ENCODE results near the gene IRF8. TPM values are rescaled to one million over a fixed set of nuclear protein-coding genes. Genes with fewer than 3 reads are reported as not detected.
A peak's percentile ranks its signal among the peaks of the same experiment; 100 is the strongest.

IRF8 gene
- total and polyA plus RNA-seq, 2 of the 13 experiments (the other 11 are each of a cell fraction or from before 2014, with no cell fraction given): not detected

DNA sequence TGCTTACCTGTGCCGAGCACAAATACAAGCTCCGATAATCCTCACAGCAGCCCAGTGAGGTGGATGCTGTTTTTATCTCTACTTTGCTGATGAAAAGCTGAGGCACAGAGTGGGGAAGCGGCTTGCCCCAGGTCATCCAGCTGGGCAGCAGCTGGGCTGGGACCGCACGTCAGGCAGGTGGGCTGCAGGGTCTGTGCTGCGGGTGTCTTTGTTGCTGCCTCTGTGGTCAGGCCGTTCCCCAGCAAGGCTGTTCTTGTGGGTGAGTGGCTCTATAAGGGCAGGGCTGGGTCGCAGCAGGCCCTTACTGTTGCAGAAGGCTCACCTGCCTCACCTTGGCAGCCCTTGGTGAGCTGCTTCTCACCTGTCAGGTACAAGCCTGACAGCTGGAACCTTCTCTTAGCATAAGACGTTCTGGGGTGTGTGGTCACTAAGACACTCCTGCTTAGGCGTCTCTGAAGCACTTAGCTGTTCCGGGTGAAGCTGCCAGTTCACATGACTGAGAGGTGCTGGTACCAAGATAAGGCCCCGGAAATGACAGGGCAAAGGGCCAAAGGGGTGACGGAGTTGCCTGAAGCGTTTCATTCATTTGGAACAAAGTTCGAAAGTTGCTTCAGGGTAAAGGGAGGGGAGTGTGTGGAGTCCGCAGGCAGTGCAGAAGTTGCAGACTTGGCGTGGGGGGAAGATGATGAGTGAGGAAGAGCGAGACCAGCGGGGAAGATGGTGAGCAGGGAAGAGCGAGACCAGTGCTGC is 17.4 kb downstream of the IRF8 start (continued):
- TF ChIP-seq SNAPC4 (CRISPR knock-in tag; IDR thresholded peaks at IDR 0.05) (no peak), GFI1 (CRISPR knock-in tag; IDR thresholded peaks at IDR 0.05; ENCODE audit: borderline replicate concordance) (no peak), FOXA1 (IDR thresholded peaks at IDR 0.05) (no peak), FOXA1 (CRISPR knock-in tag; IDR thresholded peaks at IDR 0.05) (no peak), HHEX (CRISPR knock-in tag; IDR thresholded peaks at IDR 0.05) (0 out of 2 replicates have a peak, but pooled peaks have one; percentile 31), IRF9 (CRISPR knock-in tag; IDR thresholded peaks at IDR 0.05; ENCODE audit: borderline replicate concordance) (no peak), ZSCAN29 (CRISPR knock-in tag; conservative IDR thresholded peaks at IDR 0.05) (no peak), ZNF567 (CRISPR knock-in tag; IDR thresholded peaks at IDR 0.05; ENCODE audit: borderline replicate concordance) (no peak), ZNF138 (CRISPR knock-in tag; IDR thresholded peaks at IDR 0.05; ENCODE audit: low read depth) (no peak), PPARG (CRISPR knock-in tag; conservative IDR thresholded peaks at IDR 0.05) (peak; percentile 63; the same call in 1 of the 2 replicates), ZIK1 (CRISPR knock-in tag; IDR thresholded peaks at IDR 0.05; ENCODE audit: borderline replicate concordance, low read depth) (no peak), MAFG (CRISPR knock-in tag; IDR thresholded peaks at IDR 0.05) (no peak), ZNF34 (CRISPR knock-in tag; IDR thresholded peaks at IDR 0.05; ENCODE audit: borderline replicate concordance) (no peak)
- TF ChIP-seq, protein P1, sequence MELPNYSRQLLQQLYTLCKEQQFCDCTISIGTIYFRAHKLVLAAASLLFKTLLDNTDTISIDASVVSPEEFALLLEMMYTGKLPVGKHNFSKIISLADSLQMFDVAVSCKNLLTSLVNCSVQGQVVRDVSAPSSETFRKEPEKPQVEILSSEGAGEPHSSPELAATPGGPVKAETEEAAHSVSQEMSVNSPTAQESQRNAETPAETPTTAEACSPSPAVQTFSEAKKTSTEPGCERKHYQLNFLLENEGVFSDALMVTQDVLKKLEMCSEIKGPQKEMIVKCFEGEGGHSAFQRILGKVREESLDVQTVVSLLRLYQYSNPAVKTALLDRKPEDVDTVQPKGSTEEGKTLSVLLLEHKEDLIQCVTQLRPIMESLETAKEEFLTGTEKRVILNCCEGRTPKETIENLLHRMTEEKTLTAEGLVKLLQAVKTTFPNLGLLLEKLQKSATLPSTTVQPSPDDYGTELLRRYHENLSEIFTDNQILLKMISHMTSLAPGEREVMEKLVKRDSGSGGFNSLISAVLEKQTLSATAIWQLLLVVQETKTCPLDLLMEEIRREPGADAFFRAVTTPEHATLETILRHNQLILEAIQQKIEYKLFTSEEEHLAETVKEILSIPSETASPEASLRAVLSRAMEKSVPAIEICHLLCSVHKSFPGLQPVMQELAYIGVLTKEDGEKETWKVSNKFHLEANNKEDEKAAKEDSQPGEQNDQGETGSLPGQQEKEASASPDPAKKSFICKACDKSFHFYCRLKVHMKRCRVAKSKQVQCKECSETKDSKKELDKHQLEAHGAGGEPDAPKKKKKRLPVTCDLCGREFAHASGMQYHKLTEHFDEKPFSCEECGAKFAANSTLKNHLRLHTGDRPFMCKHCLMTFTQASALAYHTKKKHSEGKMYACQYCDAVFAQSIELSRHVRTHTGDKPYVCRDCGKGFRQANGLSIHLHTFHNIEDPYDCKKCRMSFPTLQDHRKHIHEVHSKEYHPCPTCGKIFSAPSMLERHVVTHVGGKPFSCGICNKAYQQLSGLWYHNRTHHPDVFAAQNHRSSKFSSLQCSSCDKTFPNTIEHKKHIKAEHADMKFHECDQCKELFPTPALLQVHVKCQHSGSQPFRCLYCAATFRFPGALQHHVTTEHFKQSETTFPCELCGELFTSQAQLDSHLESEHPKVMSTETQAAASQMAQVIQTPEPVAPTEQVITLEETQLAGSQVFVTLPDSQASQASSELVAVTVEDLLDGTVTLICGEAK (IDR thresholded peaks at IDR 0.05): no peak
- TF ChIP-seq, protein P1 (CRISPR knock-in tag; IDR thresholded peaks at IDR 0.05): no peak

Data from HepG2 (cell line).